ENCODE results near the gene SP3.
"Not testable (repeated sequence)": the region's sequence is repeated elsewhere in the genome, so short reads cannot be mapped to it uniquely, and the experiment has no call there.

The SP3 gene

GRCh38 chr2:173891315-173892037, 73.7 kb downstream of the SP3 start:
- H3K36me3 ChIP-seq (ENCODE audit: control insufficient read depth, insufficient read depth, low read length): no peaks in the 10 kb centered on the region
- H3K27me3 ChIP-seq (ENCODE audit: control insufficient read depth, insufficient read depth, low read length): no peaks in the 10 kb centered on the region
- H3K4me1 ChIP-seq (ENCODE audit: control insufficient read depth, insufficient read depth, low read length): no peaks in the 10 kb centered on the region
- no peak overlapping the region for H3K4me3 ChIP-seq (ENCODE audit: low read length)
- H3K9me3 ChIP-seq (ENCODE audit: control insufficient read depth, low read length): no peaks in the 10 kb centered on the region
- H3K9ac ChIP-seq (ENCODE audit: low read length): no peak overlapping the region

GRCh38 chr2:173889464-173889863, 75.7 kb downstream of the SP3 start:
- H3K4me1 ChIP-seq (ENCODE audit: control insufficient read depth, insufficient read depth, low read length); H3K9me3 ChIP-seq (ENCODE audit: control insufficient read depth, low read length); H3K36me3 ChIP-seq (ENCODE audit: control insufficient read depth, insufficient read depth, low read length); H3K27me3 ChIP-seq (ENCODE audit: control insufficient read depth, insufficient read depth, low read length); H3K9ac ChIP-seq (ENCODE audit: low read length); H3K4me3 ChIP-seq (ENCODE audit: low read length): not testable (repeated sequence)

- Histone ChIP-seq H3K9ac (ENCODE audit: low read length) (no peak overlapping the region), H3K9me3 (ENCODE audit: control insufficient read depth, low read length) (no peaks in the 10 kb centered on the region), H3K27me3 (ENCODE audit: control insufficient read depth, insufficient read depth, low read length) (no peaks in the 10 kb centered on the region), H3K4me1 (ENCODE audit: control insufficient read depth, insufficient read depth, low read length) (no peaks in the 10 kb centered on the region), H3K36me3 (ENCODE audit: control insufficient read depth, insufficient read depth, low read length) (no peaks in the 10 kb centered on the region), H3K4me3 (ENCODE audit: low read length) (no peak overlapping the region)
These were observed 78.6 kb downstream of the SP3 start for GRCh38 chr2:173886613-173887012.

GRCh38 chr2:173884025-173884802, 81.0 kb downstream of the SP3 start:
- Histone ChIP-seq H3K9ac (ENCODE audit: low read length) (no peak overlapping the region), H3K4me1 (ENCODE audit: control insufficient read depth, insufficient read depth, low read length) (no peaks in the 10 kb centered on the region), H3K27me3 (ENCODE audit: control insufficient read depth, insufficient read depth, low read length) (no peaks in the 10 kb centered on the region), H3K4me3 (ENCODE audit: low read length) (no peak overlapping the region), H3K36me3 (ENCODE audit: control insufficient read depth, insufficient read depth, low read length) (no peaks in the 10 kb centered on the region), H3K9me3 (ENCODE audit: control insufficient read depth, low read length) (no peaks in the 10 kb centered on the region)

DNA sequence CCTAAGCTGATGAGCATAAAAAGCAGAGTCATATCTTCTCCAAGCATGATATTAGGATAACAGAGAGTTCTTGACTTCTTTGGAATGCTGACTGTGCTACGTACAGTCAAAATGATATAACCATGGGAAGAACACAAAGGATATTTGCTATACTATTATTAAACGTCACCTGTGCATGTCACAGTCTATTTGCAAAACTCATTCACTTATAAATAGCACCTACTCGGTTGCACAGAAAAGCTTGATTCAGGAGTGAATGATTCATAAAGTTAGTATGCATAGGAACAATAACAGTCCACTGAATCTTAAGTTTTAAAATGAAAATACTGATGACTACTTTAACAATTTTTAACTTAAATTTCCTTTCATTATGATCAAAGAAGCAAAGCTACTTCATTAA, 83.3 kb downstream of the SP3 start:
- Histone ChIP-seq H3K4me3 (ENCODE audit: low read length) (no peak overlapping the region), H3K4me1 (ENCODE audit: control insufficient read depth, insufficient read depth, low read length) (no peaks in the 10 kb centered on the region), H3K27me3 (ENCODE audit: control insufficient read depth, insufficient read depth, low read length) (no peaks in the 10 kb centered on the region), H3K36me3 (ENCODE audit: control insufficient read depth, insufficient read depth, low read length) (no peaks in the 10 kb centered on the region), H3K9me3 (ENCODE audit: control insufficient read depth, low read length) (no peaks in the 10 kb centered on the region), H3K9ac (ENCODE audit: low read length) (no peak overlapping the region)

- Histone ChIP-seq H3K27me3 (ENCODE audit: control insufficient read depth, insufficient read depth, low read length) (no peaks in the 10 kb centered on the region), H3K9ac (ENCODE audit: low read length) (no peak overlapping the region), H3K4me3 (ENCODE audit: low read length) (no peak overlapping the region), H3K9me3 (ENCODE audit: control insufficient read depth, low read length) (no peaks in the 10 kb centered on the region), H3K4me1 (ENCODE audit: control insufficient read depth, insufficient read depth, low read length) (no peaks in the 10 kb centered on the region), H3K36me3 (ENCODE audit: control insufficient read depth, insufficient read depth, low read length) (no peaks in the 10 kb centered on the region)
These were observed 83.7 kb downstream of the SP3 start for GRCh38 chr2:173881461-173881860.

GRCh38 chr2:173880561-173880960, 84.6 kb downstream of the SP3 start:
- Histone ChIP-seq H3K4me3 (ENCODE audit: low read length) (no peak overlapping the region), H3K9ac (ENCODE audit: low read length) (no peak overlapping the region), H3K4me1 (ENCODE audit: control insufficient read depth, insufficient read depth, low read length) (no peaks in the 10 kb centered on the region), H3K27me3 (ENCODE audit: control insufficient read depth, insufficient read depth, low read length) (no peaks in the 10 kb centered on the region), H3K9me3 (ENCODE audit: control insufficient read depth, low read length) (no peaks in the 10 kb centered on the region), H3K36me3 (ENCODE audit: control insufficient read depth, insufficient read depth, low read length) (no peaks in the 10 kb centered on the region)

DNA sequence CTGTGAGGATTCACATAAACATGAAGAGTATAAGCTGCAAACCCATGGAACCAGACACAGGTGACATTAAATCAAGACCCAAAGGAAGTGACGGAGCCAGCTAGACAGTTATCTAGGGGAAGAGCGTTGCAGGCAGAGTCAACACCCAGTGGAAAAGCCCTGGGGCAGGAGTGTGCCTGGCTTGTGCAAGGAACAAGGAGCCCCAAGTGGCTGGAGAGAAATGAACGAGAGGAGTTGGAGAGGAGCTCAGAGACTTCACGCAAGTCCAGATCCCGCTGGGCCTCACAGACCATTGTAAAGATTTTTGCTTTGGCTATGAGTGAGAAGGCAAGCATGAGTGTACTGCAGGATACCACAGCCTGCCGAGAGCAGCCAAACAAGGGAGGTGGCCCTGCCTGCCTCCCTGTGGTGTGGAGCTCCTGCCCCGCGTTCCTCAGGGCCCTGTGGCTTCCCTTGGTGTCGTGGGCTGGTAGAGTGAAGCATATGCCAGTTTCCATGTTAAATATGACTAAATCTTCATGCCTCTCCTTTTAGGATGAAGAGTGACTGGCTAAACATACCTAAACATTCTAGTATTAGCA, 88.2 kb downstream of the SP3 start:
- H3K4me3 ChIP-seq (ENCODE audit: low read length): no peak overlapping the region

DNA sequence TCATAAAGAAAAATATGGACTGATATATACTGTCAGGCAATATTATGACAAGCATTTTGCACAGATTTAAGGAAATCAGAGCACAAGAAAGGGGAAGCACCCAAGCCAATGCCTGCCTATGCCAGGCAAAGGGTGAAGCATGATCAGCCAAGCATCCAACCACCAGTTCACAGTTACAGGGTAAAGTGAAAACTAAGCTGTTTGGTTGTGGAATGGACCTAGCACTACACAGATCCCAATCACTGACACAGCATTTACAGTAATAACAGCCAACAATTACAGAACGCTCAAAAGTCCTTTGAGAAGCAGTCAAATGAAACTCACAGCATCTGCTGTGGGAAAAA, 90.3 kb downstream of the SP3 start:
- no peaks in the 10 kb centered on the region for H3K36me3 ChIP-seq (ENCODE audit: control insufficient read depth, insufficient read depth, low read length)
- no peak overlapping the region for H3K4me3 ChIP-seq (ENCODE audit: low read length)
- H3K27me3 ChIP-seq (ENCODE audit: control insufficient read depth, insufficient read depth, low read length): no peaks in the 10 kb centered on the region

More for the DNA sequence above, 88.2 kb downstream of the SP3 start:
- Histone ChIP-seq H3K27me3 (ENCODE audit: control insufficient read depth, insufficient read depth, low read length) (no peaks in the 10 kb centered on the region), H3K4me1 (ENCODE audit: control insufficient read depth, insufficient read depth, low read length) (peaks cover 15% of the 10 kb centered on the region), H3K9ac (ENCODE audit: low read length) (no peak overlapping the region), H3K36me3 (ENCODE audit: control insufficient read depth, insufficient read depth, low read length) (no peaks in the 10 kb centered on the region), H3K9me3 (ENCODE audit: control insufficient read depth, low read length) (no peaks in the 10 kb centered on the region)

DNA sequence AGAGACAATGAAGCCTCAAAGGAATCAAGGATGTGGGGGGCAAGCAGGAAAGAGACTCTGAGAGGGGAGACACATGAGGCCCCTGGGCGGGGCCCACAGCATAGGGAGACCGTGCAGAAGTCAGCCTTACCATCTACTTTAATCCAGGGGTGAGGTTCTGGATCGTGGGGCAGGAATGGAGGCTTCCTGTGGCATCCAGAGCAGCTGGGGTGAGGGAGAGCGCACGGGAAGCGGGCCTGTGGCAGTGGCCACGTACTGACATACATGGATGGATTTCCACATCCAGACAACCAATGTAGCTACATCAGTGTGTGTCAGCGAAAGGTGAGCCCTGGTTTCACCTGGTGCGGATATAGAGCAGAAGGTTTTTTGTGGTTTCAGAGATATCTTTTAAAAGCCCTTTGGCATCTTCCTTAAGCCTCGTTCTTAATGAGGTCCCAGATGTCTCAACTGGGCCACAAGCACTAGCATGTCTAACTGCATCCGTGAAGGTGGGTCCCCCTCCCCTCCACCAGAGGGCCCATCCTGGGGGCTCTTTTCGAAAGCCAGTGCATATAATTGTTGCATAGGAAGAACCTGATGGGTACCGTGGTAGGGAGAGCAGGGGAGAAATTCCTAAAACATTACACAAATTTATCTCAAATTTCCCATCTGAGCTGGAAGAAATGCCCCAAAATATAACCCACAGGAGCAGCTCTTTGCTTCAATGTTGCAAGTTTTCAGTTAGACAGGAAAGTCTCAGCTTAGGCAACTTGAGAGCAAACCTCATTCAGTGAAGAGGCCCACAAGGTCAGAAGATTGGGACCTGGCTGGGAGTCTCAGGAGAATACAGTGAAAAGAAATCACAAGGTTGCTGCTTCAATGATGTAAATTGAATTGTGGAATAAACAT, 90.9 kb downstream of the SP3 start:
- Histone ChIP-seq H3K36me3 (ENCODE audit: control insufficient read depth, insufficient read depth, low read length) (no peaks in the 10 kb centered on the region), H3K4me3 (ENCODE audit: low read length) (no peak overlapping the region), H3K27me3 (ENCODE audit: control insufficient read depth, insufficient read depth, low read length) (no peaks in the 10 kb centered on the region), H3K4me1 (ENCODE audit: control insufficient read depth, insufficient read depth, low read length) (peaks cover 15% of the 10 kb centered on the region), H3K9ac (ENCODE audit: low read length) (no peak overlapping the region), H3K9me3 (ENCODE audit: control insufficient read depth, low read length) (no peaks in the 10 kb centered on the region)

More for the DNA sequence above, 90.3 kb downstream of the SP3 start:
- no peaks in the 10 kb centered on the region for H3K9me3 ChIP-seq (ENCODE audit: control insufficient read depth, low read length)
- no peak overlapping the region for H3K9ac ChIP-seq (ENCODE audit: low read length)
- H3K4me1 ChIP-seq (ENCODE audit: control insufficient read depth, insufficient read depth, low read length): peaks cover 15% of the 10 kb centered on the region

DNA sequence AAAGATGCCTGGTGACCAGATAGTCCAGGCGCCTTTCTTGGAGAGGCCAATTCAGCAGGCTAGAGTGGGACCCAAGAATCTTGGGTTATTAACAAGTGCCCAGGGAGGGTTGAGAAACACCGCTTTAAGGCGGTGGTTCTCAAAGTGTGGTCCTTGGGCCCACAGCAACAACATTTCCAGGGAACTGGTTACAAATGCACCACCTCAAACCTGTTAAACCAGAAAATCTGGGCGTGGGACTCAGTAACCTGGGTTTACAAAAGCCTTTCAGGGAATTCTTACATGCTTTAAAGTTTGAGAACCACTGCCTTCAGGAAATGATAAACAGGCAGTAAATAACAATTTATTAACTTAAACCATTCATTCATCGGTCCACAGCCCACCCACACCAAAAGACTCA, 92.5 kb downstream of the SP3 start:
- peaks cover 15% of the 10 kb centered on the region for H3K4me1 ChIP-seq (ENCODE audit: control insufficient read depth, insufficient read depth, low read length)
- no peaks in the 10 kb centered on the region for H3K27me3 ChIP-seq (ENCODE audit: control insufficient read depth, insufficient read depth, low read length)
- H3K36me3 ChIP-seq (ENCODE audit: control insufficient read depth, insufficient read depth, low read length): no peaks in the 10 kb centered on the region
- no peak overlapping the region for H3K9ac ChIP-seq (ENCODE audit: low read length)
- H3K9me3 ChIP-seq (ENCODE audit: control insufficient read depth, low read length): no peaks in the 10 kb centered on the region
- no peak overlapping the region for H3K4me3 ChIP-seq (ENCODE audit: low read length)
